Hepatocyte (in vitro differentiated cells): ENCODE data around the gene PUM2. TPM values are rescaled to one million over a fixed set of nuclear protein-coding genes. Genes with fewer than 3 reads are reported as not detected.
A peak's percentile ranks its signal among the peaks of the same experiment; 100 is the strongest.

Experiments
- DNase-seq: peaks from one replicate; pipeline ENCODE4 v3.0.0-alpha.2; 2016; ENCODE audit warnings: low spot score
- H2AFZ ChIP-seq: fragments of 200-600 bp; sonication (generic); 2 replicates; pipeline ENCODE4 v1.6.0; 2016; ENCODE audit warnings: antibody characterized with exemption, mild to moderate bottlenecking
- H3K27ac ChIP-seq: fragments of 200-600 bp; sonication (generic); 2 replicates; pipeline ENCODE4 v1.5.1; 2016; ENCODE audit warnings: mild to moderate bottlenecking
- H3K27me3 ChIP-seq: fragments of 200-600 bp; sonication (generic); 2 replicates; pipeline ENCODE4 v1.6.1; 2016
- H3K36me3 ChIP-seq: fragments of 200-600 bp; sonication (generic); replicated peaks from 2 replicates; pipeline ENCODE4 v1.5.1; 2016; ENCODE audit warnings: low read depth; ENCODE audit not compliant: insufficient read depth
- H3K4me1 ChIP-seq: fragments of 200-600 bp; sonication (generic); 2 replicates; pipeline ENCODE4 v1.5.1; 2016; ENCODE audit warnings: mild to moderate bottlenecking, moderate library complexity; ENCODE audit not compliant: insufficient read depth
- H3K4me2 ChIP-seq: fragments of 200-600 bp; sonication (generic); 2 replicates; pipeline ENCODE4 v1.6.0; 2016
- H3K4me3 ChIP-seq: fragments of 200-600 bp; sonication (generic); 2 replicates; pipeline ENCODE4 v1.5.1; 2016; ENCODE audit warnings: mild to moderate bottlenecking
- H3K79me2 ChIP-seq: fragments of 200-600 bp; sonication (generic); 2 replicates; pipeline ENCODE4 v1.6.0; 2017; ENCODE audit warnings: mild to moderate bottlenecking
- H3K9me2 ChIP-seq: fragments of 200-600 bp; sonication (generic); replicated peaks from 2 replicates; pipeline ENCODE4 v1.6.0; 2017; ENCODE audit warnings: mild to moderate bottlenecking; ENCODE audit not compliant: insufficient read depth
- H3K9me3 ChIP-seq: fragments of 200-600 bp; sonication (generic); 2 replicates; pipeline ENCODE4 v1.5.1; 2016; ENCODE audit warnings: low read depth, mild to moderate bottlenecking
- H4K20me1 ChIP-seq: fragments of 200-600 bp; sonication (generic); 2 replicates; pipeline ENCODE4 v1.6.0; 2016; ENCODE audit warnings: mild to moderate bottlenecking; ENCODE audit not compliant: insufficient read depth, poor library complexity, severe bottlenecking
- EZH2 ChIP-seq: fragments of 200-600 bp; sonication (generic); IDR thresholded peaks from 2 replicates; pipeline ENCODE4 v1.6.1; 2016; ENCODE audit warnings: antibody characterized with exemption, mild to moderate bottlenecking, borderline replicate concordance
- EZH2phosphoT487 ChIP-seq: fragments of 200-600 bp; sonication (generic); IDR thresholded peaks from one replicate; pipeline ENCODE4 v1.6.1; 2018; ENCODE audit warnings: antibody characterized with exemption, mild to moderate bottlenecking, low read depth, moderate library complexity; ENCODE audit not compliant: unreplicated experiment, severe bottlenecking
- WGBS: methylation state at CpG from one replicate; pipeline ENCODE4 v1.1.6; 2016; ENCODE audit warnings: low lambda C conversion rate; ENCODE audit errors: missing lambda C conversion rate; 5-methylcytosine and 5-hydroxymethylcytosine counted together
- polyA plus RNA-seq: library from polyadenylated mRNA; unstranded; fragments of >200 nt; fragmentation: Nextera tagmentation; extraction: Ambion mirVana; gene quantifications from 2 replicates; pipeline ENCODE4 v1.2.1, GENCODE V29; 2016
- total RNA-seq: library from RNA; depleted of rRNA; stranded (reverse); fragments of >200 nt; gene quantifications from 2 replicates; pipeline ENCODE4 v1.2.3, GENCODE V29; 2014
- TF ChIP-seq, protein P1 (sequence below): fragments of 200-600 bp; sonication (generic); IDR thresholded peaks from 2 replicates; pipeline ENCODE4 v1.5.1; 2016; ENCODE audit warnings: antibody characterized with exemption, mild to moderate bottlenecking; ENCODE audit not compliant: poor library complexity

The PUM2 gene
- total and polyA plus RNA-seq, 2 experiments from 2014 or later, result 14.4 to 55.5 TPM

DNA sequence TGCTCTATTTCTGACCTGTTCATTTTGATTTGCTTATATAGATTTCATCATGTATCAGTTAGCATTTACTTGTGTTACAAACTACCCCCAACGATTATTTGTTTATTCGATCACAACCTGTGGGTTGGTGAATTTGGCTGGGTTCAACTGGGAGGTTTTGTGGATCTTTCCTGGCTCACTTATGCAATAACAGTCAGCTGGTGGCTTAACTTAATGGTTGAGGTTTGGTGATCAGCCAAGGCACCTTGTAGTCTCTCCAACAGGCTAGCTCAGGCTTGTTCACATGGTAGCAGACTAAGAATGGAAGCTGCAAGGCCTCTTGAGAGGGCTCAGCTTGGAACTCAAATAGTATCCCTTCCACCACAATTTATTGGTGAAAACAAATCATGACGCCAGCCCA lies 5.4 kb upstream of the PUM2 start:
- H3K9me2 ChIP-seq, result no peaks in the 10 kb centered on the region
- no peak overlapping the region for H3K4me3 ChIP-seq
- H2AFZ ChIP-seq, result no peak overlapping the region
- no peaks in the 10 kb centered on the region for H3K36me3 ChIP-seq
- WGBS, result 84% methylated on average over 3 of the region's 3 CpGs
- H3K27ac ChIP-seq, result no peak overlapping the region
- H3K79me2 ChIP-seq, result no peaks in the 10 kb centered on the region
- H3K27me3 ChIP-seq, result no peaks in the 10 kb centered on the region
- H4K20me1 ChIP-seq, result no peaks in the 10 kb centered on the region
- no peaks in the 10 kb centered on the region for H3K9me3 ChIP-seq
- H3K4me2 ChIP-seq, result no peak overlapping the region
- TF ChIP-seq, protein P1, sequence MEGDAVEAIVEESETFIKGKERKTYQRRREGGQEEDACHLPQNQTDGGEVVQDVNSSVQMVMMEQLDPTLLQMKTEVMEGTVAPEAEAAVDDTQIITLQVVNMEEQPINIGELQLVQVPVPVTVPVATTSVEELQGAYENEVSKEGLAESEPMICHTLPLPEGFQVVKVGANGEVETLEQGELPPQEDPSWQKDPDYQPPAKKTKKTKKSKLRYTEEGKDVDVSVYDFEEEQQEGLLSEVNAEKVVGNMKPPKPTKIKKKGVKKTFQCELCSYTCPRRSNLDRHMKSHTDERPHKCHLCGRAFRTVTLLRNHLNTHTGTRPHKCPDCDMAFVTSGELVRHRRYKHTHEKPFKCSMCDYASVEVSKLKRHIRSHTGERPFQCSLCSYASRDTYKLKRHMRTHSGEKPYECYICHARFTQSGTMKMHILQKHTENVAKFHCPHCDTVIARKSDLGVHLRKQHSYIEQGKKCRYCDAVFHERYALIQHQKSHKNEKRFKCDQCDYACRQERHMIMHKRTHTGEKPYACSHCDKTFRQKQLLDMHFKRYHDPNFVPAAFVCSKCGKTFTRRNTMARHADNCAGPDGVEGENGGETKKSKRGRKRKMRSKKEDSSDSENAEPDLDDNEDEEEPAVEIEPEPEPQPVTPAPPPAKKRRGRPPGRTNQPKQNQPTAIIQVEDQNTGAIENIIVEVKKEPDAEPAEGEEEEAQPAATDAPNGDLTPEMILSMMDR, result no peak
- TF ChIP-seq EZH2phosphoT487 (no peak), EZH2 (no peak)
- no peak for DNase-seq
- peaks cover 17% of the 10 kb centered on the region for H3K4me1 ChIP-seq

DNA sequence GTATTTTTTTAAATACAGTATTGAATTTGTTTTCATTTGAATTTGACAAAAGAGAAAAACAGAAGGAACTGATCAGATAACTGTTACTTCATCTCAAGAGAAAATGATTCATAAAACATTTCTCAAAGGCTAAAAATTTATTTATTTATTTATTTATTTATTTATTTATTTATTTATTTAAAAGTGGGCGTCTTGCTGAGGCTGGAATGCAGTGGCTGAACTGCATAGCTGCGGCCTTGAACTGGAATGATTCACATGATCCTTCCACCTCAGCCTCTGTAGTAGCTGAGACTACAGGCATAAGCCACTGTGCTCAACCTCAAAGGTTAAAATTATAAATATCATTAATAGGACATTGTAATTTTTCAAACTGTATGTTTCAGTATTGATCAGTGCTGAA lies 4.5 kb upstream of the PUM2 start:
- no peaks in the 10 kb centered on the region for H3K9me3 ChIP-seq
- TF ChIP-seq EZH2phosphoT487, result no peak
- TF ChIP-seq, protein P1, result no peak
- TF ChIP-seq EZH2, result no peak
- no peak overlapping the region for H3K27ac ChIP-seq
- peaks cover 17% of the 10 kb centered on the region for H3K4me1 ChIP-seq
- H3K27me3 ChIP-seq, result no peaks in the 10 kb centered on the region
- 86% methylated on average over 2 of the region's 2 CpGs for WGBS
- peaks cover 3% of the 10 kb centered on the region for H3K79me2 ChIP-seq
- no peak overlapping the region for H3K4me2 ChIP-seq
- peaks cover under 1% of the 10 kb centered on the region for H4K20me1 ChIP-seq
- no peak overlapping the region for H3K4me3 ChIP-seq
- H2AFZ ChIP-seq, result no peak overlapping the region
- no peaks in the 10 kb centered on the region for H3K9me2 ChIP-seq
- no peaks in the 10 kb centered on the region for H3K36me3 ChIP-seq
- DNase-seq, result no peak

DNA sequence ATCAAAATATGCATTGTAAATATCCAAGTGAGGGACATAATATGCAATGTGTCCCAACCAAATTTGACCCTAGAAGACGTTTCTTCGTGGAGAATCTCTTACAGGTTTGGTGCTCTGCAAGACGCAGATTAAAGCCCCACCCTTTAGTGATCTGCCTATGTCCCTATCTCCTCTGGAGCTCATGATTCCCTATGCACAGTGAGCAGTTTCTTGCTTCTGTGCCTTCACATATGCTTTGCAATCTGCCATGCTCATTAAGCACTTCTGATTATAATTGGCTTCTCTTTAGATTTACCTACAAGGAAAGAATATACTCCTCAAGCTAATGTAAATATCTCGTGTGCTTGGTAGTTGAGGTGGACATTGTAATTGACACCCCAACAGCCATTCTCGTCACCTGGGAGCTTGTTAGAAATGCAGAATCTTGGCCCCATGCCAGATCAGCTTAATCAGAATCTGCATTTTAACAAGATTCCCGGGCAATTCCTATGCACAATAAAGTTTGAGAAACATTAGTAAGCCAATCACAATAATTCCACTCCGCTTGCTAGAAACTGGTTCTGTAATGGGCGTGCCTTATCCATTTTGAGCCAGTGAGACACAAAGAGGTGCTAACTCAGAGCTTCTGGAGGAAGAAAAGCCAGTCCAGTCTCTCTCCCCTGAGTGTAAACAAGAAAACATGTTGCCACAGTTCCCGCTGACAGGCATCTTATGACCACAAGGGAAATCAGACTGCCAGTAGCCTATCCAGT lies 2.8 kb upstream of the PUM2 start:
- no peak overlapping the region for H3K4me3 ChIP-seq
- peaks cover 25% of the 10 kb centered on the region for H3K4me1 ChIP-seq
- H3K79me2 ChIP-seq, result peaks cover 20% of the 10 kb centered on the region
- TF ChIP-seq EZH2phosphoT487, result no peak
- TF ChIP-seq, protein P1, result no peak
- no peak for TF ChIP-seq EZH2
- no peak overlapping the region for H3K27ac ChIP-seq
- no peaks in the 10 kb centered on the region for H3K36me3 ChIP-seq
- WGBS, result 80% methylated on average over 9 of the region's 9 CpGs
- H2AFZ ChIP-seq, result no peak overlapping the region
- H4K20me1 ChIP-seq, result peaks cover 17% of the 10 kb centered on the region
- no peaks in the 10 kb centered on the region for H3K9me2 ChIP-seq
- no peak overlapping the region for H3K4me2 ChIP-seq
- no peaks in the 10 kb centered on the region for H3K9me3 ChIP-seq
- H3K27me3 ChIP-seq, result no peaks in the 10 kb centered on the region
- peak; percentile 18 for DNase-seq
